Neural cell (in vitro differentiated cells): ENCODE measurements around the gene NCAPD3. TPM values are rescaled to one million over a fixed set of nuclear protein-coding genes. Genes with fewer than 3 reads are reported as not detected.

Source experiments
- H2AFZ ChIP-seq: fragments of 200-600, 300-800 bp; sonication (generic), shearing (Covaris generic); 2 replicates; pipeline ENCODE4 v1.6.0; 2014; ENCODE audit warnings: low read depth, mild to moderate bottlenecking, antibody characterized with exemption, low read length, moderate library complexity
- H3F3A ChIP-seq: fragments of 200-600 bp; shearing (Covaris generic); 2 replicates; pipeline ENCODE4 v1.6.1; 2016; ENCODE audit warnings: mild to moderate bottlenecking, moderate library complexity, mixed read lengths, antibody characterized with exemption, low read length; ENCODE audit not compliant: insufficient read depth, poor library complexity, severe bottlenecking
- H3K27ac ChIP-seq: fragments of 200-600, 300-800 bp; sonication (generic), shearing (Covaris generic); 2 replicates; pipeline ENCODE4 v1.5.1; 2014; ENCODE audit warnings: mild to moderate bottlenecking, low read length, moderate library complexity
- H3K27me3 ChIP-seq: fragments of 300-800, 200-600 bp; sonication (generic), shearing (Covaris generic); 2 replicates; pipeline ENCODE4 v1.6.0; 2014; ENCODE audit warnings: mild to moderate bottlenecking, low read depth, low read length, moderate library complexity; ENCODE audit not compliant: insufficient read depth
- H3K36me3 ChIP-seq: fragments of 300-800, 200-600 bp; sonication (generic), shearing (Covaris generic); 2 replicates; pipeline ENCODE4 v1.5.1; 2014; ENCODE audit warnings: mild to moderate bottlenecking, antibody characterized with exemption, low read length, moderate library complexity; ENCODE audit not compliant: insufficient read depth
- H3K4me2 ChIP-seq: fragments of 300-800, 200-600 bp; sonication (generic), shearing (Covaris generic); 2 replicates; pipeline ENCODE4 v1.6.0; 2014; ENCODE audit warnings: mild to moderate bottlenecking, low read length
- H3K4me3 ChIP-seq: fragments of 300-800, 200-600 bp; sonication (generic), shearing (Covaris generic); 2 replicates; pipeline ENCODE4 v1.5.1; 2014; ENCODE audit warnings: mild to moderate bottlenecking, low read length, moderate library complexity
- H3K79me2 ChIP-seq: fragments of 200-600 bp; shearing (Covaris generic); replicated peaks from 2 replicates; pipeline ENCODE4 v1.6.0; 2014; ENCODE audit warnings: mild to moderate bottlenecking, low read length, moderate library complexity; ENCODE audit not compliant: insufficient read depth
- H3K9ac ChIP-seq: fragments of 300-800, 200-600 bp; sonication (generic), shearing (Covaris generic); 2 replicates; pipeline ENCODE4 v1.6.1; 2016; ENCODE audit warnings: mild to moderate bottlenecking, low read length, mixed read lengths
- H3K9me2 ChIP-seq: fragments of 200-600 bp; shearing (Covaris generic); 2 replicates; pipeline ENCODE4 v1.6.1; 2016; ENCODE audit warnings: mild to moderate bottlenecking, low read length, mixed read lengths; ENCODE audit not compliant: insufficient read depth
- H3K9me3 ChIP-seq: fragments of 200-600, 300-800 bp; sonication (generic), shearing (Covaris generic); 2 replicates; pipeline ENCODE4 v1.6.1; 2016; ENCODE audit warnings: mild to moderate bottlenecking, mixed run types, low read length, moderate library complexity, mixed read lengths
- H4K20me1 ChIP-seq: fragments of 200-600 bp; shearing (Covaris generic); 2 replicates; pipeline ENCODE4 v1.6.1; 2016; ENCODE audit warnings: mild to moderate bottlenecking, mixed run types; ENCODE audit not compliant: insufficient read depth
- CTCF ChIP-seq: fragments of 450-650 bp; IDR thresholded peaks from 2 replicates; pipeline ENCODE4 v1.5.1; 2014; ENCODE audit warnings: antibody characterized with exemption, mild to moderate bottlenecking, moderate library complexity; ENCODE audit not compliant: poor library complexity, severe bottlenecking
- EP300 ChIP-seq: fragments of 450-650 bp; conservative IDR thresholded peaks from 2 replicates; pipeline ENCODE4 v1.6.1; 2014; ENCODE audit warnings: antibody characterized with exemption, mild to moderate bottlenecking, moderate library complexity; ENCODE audit not compliant: poor library complexity, severe bottlenecking
- EZH2 ChIP-seq: fragments of 200-600, 300-800 bp; shearing (Covaris generic), sonication (generic); IDR thresholded peaks from 2 replicates; pipeline ENCODE4 v1.6.1; 2014; ENCODE audit warnings: antibody characterized with exemption, low read length, borderline replicate concordance, mild to moderate bottlenecking; ENCODE audit not compliant: insufficient read depth, poor library complexity, severe bottlenecking
- MXI1 ChIP-seq: fragments of 450-650 bp; conservative IDR thresholded peaks from 2 replicates; pipeline ENCODE4 v1.6.1; 2014; ENCODE audit warnings: antibody characterized with exemption, mild to moderate bottlenecking; ENCODE audit not compliant: poor library complexity, severe bottlenecking
- POLR2AphosphoS5 ChIP-seq: IDR thresholded peaks from 2 replicates; pipeline ENCODE4 v1.6.1; 2012
- RAD21 ChIP-seq: fragments of 450-650 bp; conservative IDR thresholded peaks from 2 replicates; pipeline ENCODE4 v1.6.1; 2014; ENCODE audit warnings: antibody characterized with exemption, mild to moderate bottlenecking, moderate library complexity
- REST ChIP-seq: IDR thresholded peaks from 2 replicates; pipeline ENCODE4 v1.6.1; 2012; ENCODE audit warnings: borderline replicate concordance
- SMC3 ChIP-seq: fragments of 450-650 bp; conservative IDR thresholded peaks from 2 replicates; pipeline ENCODE4 v1.6.1; 2014; ENCODE audit warnings: antibody characterized with exemption, mild to moderate bottlenecking, moderate library complexity; ENCODE audit not compliant: poor library complexity
- TAF1 ChIP-seq: IDR thresholded peaks from 2 replicates; pipeline ENCODE4 v1.6.1; 2012; ENCODE audit warnings: low read depth
- polyA plus RNA-seq: library from polyadenylated mRNA; depleted of rRNA; stranded (reverse); fragments of >200 nt; gene quantifications from 2 replicates; pipeline ENCODE4 v1.2.3, GENCODE V29; 2014

Gene NCAPD3
- polyA plus RNA-seq, 1 donor from 2014 or later = 11.9 TPM

GRCh38 chr11:134146598-134146997, 77.2 kb downstream of the NCAPD3 start:
- TF ChIP-seq SMC3 (no peak), RAD21 (no peak), EP300 (no peak), POLR2AphosphoS5 (no peak), CTCF (no peak), EZH2 (no peak), MXI1 (no peak), REST (no peak), TAF1 (no peak)
- H3K27me3 ChIP-seq = no peaks in the 10 kb centered on the region
- H3K9ac ChIP-seq = no peak overlapping the region
- H4K20me1 ChIP-seq = no peaks in the 10 kb centered on the region
- no peaks in the 10 kb centered on the region for H3K79me2 ChIP-seq
- H3K27ac ChIP-seq = no peak overlapping the region
- no peaks in the 10 kb centered on the region for H3K9me3 ChIP-seq
- no peak overlapping the region for H2AFZ ChIP-seq
- H3K36me3 ChIP-seq = peaks cover 9% of the 10 kb centered on the region
- H3F3A ChIP-seq = no peaks in the 10 kb centered on the region
- no peaks in the 10 kb centered on the region for H3K9me2 ChIP-seq
- H3K4me3 ChIP-seq = no peak overlapping the region
- no peak overlapping the region for H3K4me2 ChIP-seq

GRCh38 chr11:134145715-134146114, 78.1 kb downstream of the NCAPD3 start:
- Histone ChIP-seq H3K9me3 (no peaks in the 10 kb centered on the region), H3K4me3 (no peak overlapping the region), H3K9ac (no peak overlapping the region), H3K27ac (no peak overlapping the region), H3K4me2 (no peak overlapping the region), H3K9me2 (no peaks in the 10 kb centered on the region), H3K36me3 (peaks cover 9% of the 10 kb centered on the region), H3K27me3 (no peaks in the 10 kb centered on the region), H2AFZ (no peak overlapping the region), H3K79me2 (no peaks in the 10 kb centered on the region), H3F3A (no peaks in the 10 kb centered on the region), H4K20me1 (no peaks in the 10 kb centered on the region)
- TF ChIP-seq POLR2AphosphoS5 = no peak
- TF ChIP-seq REST = no peak
- TF ChIP-seq EZH2 = no peak
- TF ChIP-seq EP300 = no peak
- TF ChIP-seq TAF1 = no peak
- no peak for TF ChIP-seq CTCF
- no peak for TF ChIP-seq SMC3
- no peak for TF ChIP-seq MXI1
- TF ChIP-seq RAD21 = no peak
